CD14-positive monocyte (primary cell): ENCODE results near the gene IRF2. TPM values are rescaled to one million over a fixed set of nuclear protein-coding genes. Genes with fewer than 3 reads are reported as not detected.

Source experiments
- DNase-seq, 3 donors: peaks; one replicate each; pipeline ENCODE4 v3.0.0-alpha.2; 2011 to 2022
- H2AFZ ChIP-seq: 2 replicates; pipeline ENCODE4 v1.6.0; 2012; ENCODE audit warnings: mild to moderate bottlenecking, low read depth, low read length, inconsistent platforms; ENCODE audit not compliant: insufficient read depth, poor library complexity, severe bottlenecking
- H3K27ac ChIP-seq, 2 donors: 1 replicate in 1 of 2; 2 replicates in 1 of 2; pipeline ENCODE4 v1.5.1; 2012 to 2013; ENCODE audit warnings: low read length in 2 of 2, control low read depth in 1 of 2, inconsistent platforms in 1 of 2, low read depth in 1 of 2, mild to moderate bottlenecking in 1 of 2
- H3K27me3 ChIP-seq, 2 donors: one replicate each; pipeline versions ENCODE4 v1.6.0 to v1.6.1; 2011 to 2013; ENCODE audit warnings: low read length in 2 of 2; ENCODE audit not compliant: control insufficient read depth in 2 of 2, insufficient read depth in 2 of 2
- H3K36me3 ChIP-seq, 2 donors: replicated peaks in 1 of 2; 1 replicate in 1 of 2; 2 replicates in 1 of 2; pipeline versions ENCODE4 v1.5.1 to v1.6.1; 2012 to 2013; ENCODE audit warnings: low read length in 2 of 2, control low read depth in 1 of 2, inconsistent platforms in 1 of 2, mild to moderate bottlenecking in 1 of 2; ENCODE audit not compliant: insufficient read depth in 2 of 2, control insufficient read depth in 1 of 2
- H3K4me1 ChIP-seq, 2 donors: 1 replicate in 1 of 2; 2 replicates in 1 of 2; pipeline versions ENCODE4 v1.5.1 to v1.6.1; 2012 to 2013; ENCODE audit warnings: low read length in 2 of 2, control low read depth in 1 of 2, inconsistent platforms in 1 of 2, mild to moderate bottlenecking in 1 of 2, moderate library complexity in 1 of 2; ENCODE audit not compliant: insufficient read depth in 2 of 2, control insufficient read depth in 1 of 2
- H3K4me2 ChIP-seq: replicated peaks from 2 replicates; pipeline ENCODE3; 2012; ENCODE audit warnings: low read length, moderate library complexity, mild to moderate bottlenecking; ENCODE audit not compliant: poor library complexity, severe bottlenecking; ENCODE audit errors: extremely low read depth
- H3K4me3 ChIP-seq, 3 experiments: fragments of 200-600 bp in 1 of 3; sonication (generic) in 1 of 3; replicated peaks in 1 of 3; 1 replicate in 2 of 3; 2 replicates in 1 of 3; pipeline ENCODE4 v1.5.1; 2011 to 2013; ENCODE audit warnings: low read length in 3 of 3, mild to moderate bottlenecking in 3 of 3, control low read depth in 2 of 3, low read depth in 2 of 3, inconsistent platforms in 1 of 3, moderate library complexity in 1 of 3
- H3K79me2 ChIP-seq: 2 replicates; pipeline ENCODE4 v1.6.0; 2012; ENCODE audit warnings: mild to moderate bottlenecking, control low read depth, inconsistent platforms, low read length, moderate library complexity; ENCODE audit not compliant: insufficient read depth
- H3K9ac ChIP-seq: 2 replicates; pipeline ENCODE4 v1.6.0; 2017; ENCODE audit warnings: low read length, mild to moderate bottlenecking; ENCODE audit not compliant: insufficient read depth, poor library complexity, severe bottlenecking
- H3K9me3 ChIP-seq, 2 donors: replicated peaks in 1 of 2; 1 replicate in 1 of 2; 2 replicates in 1 of 2; pipeline versions ENCODE4 v1.5.1 to v1.6.1; 2012 to 2013; ENCODE audit warnings: low read length in 2 of 2, control low read depth in 1 of 2; ENCODE audit not compliant: control insufficient read depth in 1 of 2, insufficient read depth in 1 of 2
- H4K20me1 ChIP-seq: 2 replicates; pipeline ENCODE4 v1.6.0; 2012; ENCODE audit warnings: mild to moderate bottlenecking, low read length, control low read depth, moderate library complexity; ENCODE audit not compliant: insufficient read depth
- H3K27ac Mint-ChIP-seq, 7 donors: one replicate each; pipeline ENCODE4 v1.8.0; 2020; ENCODE audit warnings: mild to moderate bottlenecking in 7 of 7, mixed read lengths in 7 of 7, moderate library complexity in 6 of 7, inconsistent platforms in 2 of 7
- H3K27me3 Mint-ChIP-seq, 3 donors: one replicate each; pipeline ENCODE4 v1.8.0; 2021 to 2022; ENCODE audit warnings: low read depth in 3 of 3, mild to moderate bottlenecking in 3 of 3, mixed read lengths in 3 of 3, moderate library complexity in 3 of 3, inconsistent platforms in 1 of 3
- H3K36me3 Mint-ChIP-seq, 2 donors: one replicate each; pipeline ENCODE4 v1.8.0; 2020; ENCODE audit warnings: mixed read lengths in 2 of 2, inconsistent platforms in 1 of 2, mild to moderate bottlenecking in 1 of 2
- H3K4me1 Mint-ChIP-seq: one replicate; pipeline ENCODE4 v1.8.0; 2020; ENCODE audit warnings: mild to moderate bottlenecking, mixed read lengths
- H3K4me3 Mint-ChIP-seq, 2 donors: one replicate each; pipeline ENCODE4 v1.8.0; 2020; ENCODE audit warnings: mild to moderate bottlenecking in 2 of 2, mixed read lengths in 2 of 2, moderate library complexity in 1 of 2
- H3K9me3 Mint-ChIP-seq, 7 donors: one replicate each; pipeline ENCODE4 v1.8.0; 2020 to 2022; ENCODE audit warnings: mixed read lengths in 7 of 7, mild to moderate bottlenecking in 6 of 7, moderate library complexity in 6 of 7, inconsistent platforms in 2 of 7
- CTCF ChIP-seq: fragments of 200-600 bp; IDR thresholded peaks from one replicate; pipeline ENCODE4 v1.8.0; 2022; ENCODE audit warnings: antibody characterized with exemption, mild to moderate bottlenecking
- WGBS: methylation state at CpG from one replicate; pipeline ENCODE4 v1.1.5; 2013; ENCODE audit warnings: missing lambda C conversion rate; ENCODE audit not compliant: insufficient coverage; 5-methylcytosine and 5-hydroxymethylcytosine counted together
- intact Hi-C, 2 donors: fragments of 100-400 bp; cut with micrococcal nuclease; formaldehyde crosslinking; loops; one replicate each; pipeline versions ENCODE4 v1.15.0 to v1.15.1; 2023
- polyA plus RNA-seq, 3 donors: library from polyadenylated mRNA; depleted of rRNA in 1 of 3; unstranded in 2 of 3; stranded (reverse) in 1 of 3; fragments of 300-500 nt in 2 of 3; fragments of >200 nt in 1 of 3; fragmentation: Illumina TruSeq in 2 of 3; gene quantifications; 1 replicate in 2 of 3; 2 replicates in 1 of 3; pipeline ENCODE4 v1.2.3, GENCODE V29; 2012 to 2021

IRF2 gene
- polyA plus RNA-seq, 3 donors, result 51.3 to 76.8 (median 56.1) TPM

GRCh38 chr4:184476695-184477094, 2.3 kb upstream of the IRF2 start:
- Histone ChIP-seq H3K4me1 (peaks cover 58 to 69% of the 10 kb centered on the region in 2 donors), H3K9me3 (no peaks in the 10 kb centered on the region), H3K36me3 (no peaks in the 10 kb centered on the region), H3K79me2 (peaks cover 56% of the 10 kb centered on the region), H3K27ac (peak overlapping the region; percentile 61 to 99), H2AFZ (no peak overlapping the region), H3K9ac (no peak overlapping the region), H3K4me2 (peak overlapping the region; percentile 88), H3K4me3 (peak overlapping the region in 2 of 3 experiments; percentile 77 to 100), H4K20me1 (peaks cover 7% of the 10 kb centered on the region), H3K27me3 (no peaks in the 10 kb centered on the region)
- DNase-seq, result peak in 2 of 3 donors; percentile 38 to 49
- no peaks in the 10 kb centered on the region for H3K27me3 Mint-ChIP-seq
- peak overlapping the region; percentile 97 to 99 for H3K4me3 Mint-ChIP-seq
- no peak for TF ChIP-seq CTCF
- peaks cover 12 to 25% of the 10 kb centered on the region in 2 donors for H3K36me3 Mint-ChIP-seq
- peaks cover 61% of the 10 kb centered on the region for H3K4me1 Mint-ChIP-seq
- peaks cover 0 to 2% (median 0%) of the 10 kb centered on the region in 7 donors for H3K9me3 Mint-ChIP-seq
- 47% methylated on average over 7 of the region's 8 CpGs for WGBS
- peak overlapping the region; percentile 83 to 98 (median 91) for H3K27ac Mint-ChIP-seq
- intact Hi-C loops, result loop anchor here (5.0 to 10.0 kb wide), 3 partner anchors 36 to 972 kb away; partner anchors contain the start of gene ING2 (in 1 of the 2)

GRCh38 chr4:184475498-184475897, 1.1 kb upstream of the IRF2 start:
- H3K9me3 ChIP-seq, result no peaks in the 10 kb centered on the region
- intact Hi-C loops, result loop anchor here (2.0 to 10.0 kb wide), 5 partner anchors 37 to 971 kb away; partner anchors contain the start of gene ING2 (in 1 of the 2)
- Mint-ChIP-seq H3K9me3 (peaks cover 0 to 2% (median 0%) of the 10 kb centered on the region in 7 donors), H3K4me1 (peaks cover 59% of the 10 kb centered on the region), H3K36me3 (peaks cover 12 to 26% of the 10 kb centered on the region in 2 donors), H3K27ac (peak overlapping the region; percentile 96 to 99 (median 98)), H3K4me3 (peak overlapping the region; percentile 97 to 99), H3K27me3 (no peaks in the 10 kb centered on the region)
- no peaks in the 10 kb centered on the region for H3K36me3 ChIP-seq
- TF ChIP-seq CTCF, result no peak
- peak overlapping the region; percentile 77 to 100 (median 86) for H3K4me3 ChIP-seq
- peak overlapping the region; percentile 96 for H3K9ac ChIP-seq
- no CpG with 5 or more reads among the region's 6 CpGs for WGBS
- peaks cover 58 to 70% of the 10 kb centered on the region in 2 donors for H3K4me1 ChIP-seq
- H3K27ac ChIP-seq, result peak overlapping the region; percentile 95 to 99
- peak overlapping the region; percentile 69 for H2AFZ ChIP-seq
- no peaks in the 10 kb centered on the region for H3K27me3 ChIP-seq
- H3K4me2 ChIP-seq, result peak overlapping the region; percentile 88
- H4K20me1 ChIP-seq, result peaks cover 14% of the 10 kb centered on the region
- peaks cover 68% of the 10 kb centered on the region for H3K79me2 ChIP-seq
- DNase-seq, result peak in 2 of 3 donors; percentile 12 to 24
